GM12873 (cell line): ENCODE measurements around the gene STARD5.

Source experiments
- TF ChIP-seq, protein P1 (sequence below): IDR thresholded peaks from 2 replicates; pipeline ENCODE4 v1.5.1; 2012; ENCODE audit warnings: low read depth, mild to moderate bottlenecking, moderate library complexity, low read length, control low read depth; ENCODE audit not compliant: insufficient read depth; ENCODE audit errors: missing control alignments

Gene STARD5

DNA sequence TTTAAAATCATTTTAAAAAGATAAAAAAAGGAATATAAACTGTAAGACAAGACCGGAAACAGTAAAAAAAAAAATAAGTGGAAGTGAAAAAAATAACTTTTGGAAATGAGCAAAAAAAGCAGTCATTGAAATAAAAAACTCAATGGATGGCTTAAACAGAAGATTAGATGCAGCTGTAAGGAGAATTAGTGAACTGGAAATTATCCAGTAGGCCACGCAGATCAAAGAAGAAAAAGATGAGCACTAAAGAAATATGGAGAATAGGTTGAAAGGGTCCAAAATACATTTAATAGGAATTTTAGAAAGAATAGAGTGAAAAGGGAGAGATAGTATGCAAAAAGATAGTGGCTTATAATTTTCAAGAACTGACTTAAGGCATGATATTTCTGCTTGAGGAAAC is 47.0 kb downstream of the STARD5 start:
- TF ChIP-seq, protein P1, sequence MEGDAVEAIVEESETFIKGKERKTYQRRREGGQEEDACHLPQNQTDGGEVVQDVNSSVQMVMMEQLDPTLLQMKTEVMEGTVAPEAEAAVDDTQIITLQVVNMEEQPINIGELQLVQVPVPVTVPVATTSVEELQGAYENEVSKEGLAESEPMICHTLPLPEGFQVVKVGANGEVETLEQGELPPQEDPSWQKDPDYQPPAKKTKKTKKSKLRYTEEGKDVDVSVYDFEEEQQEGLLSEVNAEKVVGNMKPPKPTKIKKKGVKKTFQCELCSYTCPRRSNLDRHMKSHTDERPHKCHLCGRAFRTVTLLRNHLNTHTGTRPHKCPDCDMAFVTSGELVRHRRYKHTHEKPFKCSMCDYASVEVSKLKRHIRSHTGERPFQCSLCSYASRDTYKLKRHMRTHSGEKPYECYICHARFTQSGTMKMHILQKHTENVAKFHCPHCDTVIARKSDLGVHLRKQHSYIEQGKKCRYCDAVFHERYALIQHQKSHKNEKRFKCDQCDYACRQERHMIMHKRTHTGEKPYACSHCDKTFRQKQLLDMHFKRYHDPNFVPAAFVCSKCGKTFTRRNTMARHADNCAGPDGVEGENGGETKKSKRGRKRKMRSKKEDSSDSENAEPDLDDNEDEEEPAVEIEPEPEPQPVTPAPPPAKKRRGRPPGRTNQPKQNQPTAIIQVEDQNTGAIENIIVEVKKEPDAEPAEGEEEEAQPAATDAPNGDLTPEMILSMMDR: no peak

DNA sequence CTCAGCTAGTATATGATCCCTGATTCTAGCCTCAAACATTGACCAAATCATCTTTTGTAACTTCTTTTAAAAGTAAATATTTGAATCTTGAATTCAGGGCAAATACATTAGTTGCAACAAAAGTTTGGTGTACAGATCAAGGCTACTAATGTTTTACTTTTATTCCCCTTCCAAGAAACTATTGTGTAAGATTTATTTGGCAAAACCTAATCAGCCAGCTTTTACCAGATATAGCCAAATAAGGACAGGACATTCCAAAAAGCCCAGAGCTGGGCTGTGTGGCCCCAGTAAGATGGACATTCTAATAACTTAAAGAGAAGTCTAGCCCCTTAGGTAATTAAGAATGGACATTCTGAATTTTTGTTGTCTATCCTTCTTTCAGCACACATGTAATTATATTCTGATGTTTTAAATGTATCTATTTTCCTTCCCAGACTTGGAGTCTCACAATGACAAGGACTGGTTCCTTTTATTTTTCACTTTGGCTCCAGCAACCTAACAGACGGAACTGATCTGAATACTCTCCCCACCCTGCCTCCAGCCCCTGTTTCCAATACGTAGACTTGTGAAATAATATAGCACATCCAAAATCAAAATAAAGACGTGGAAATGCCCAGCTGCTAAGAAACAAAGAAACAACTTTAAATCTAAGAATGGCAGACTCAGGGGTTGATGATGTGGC is 48.1 kb downstream of the STARD5 start:
- TF ChIP-seq, protein P1: no peak

DNA sequence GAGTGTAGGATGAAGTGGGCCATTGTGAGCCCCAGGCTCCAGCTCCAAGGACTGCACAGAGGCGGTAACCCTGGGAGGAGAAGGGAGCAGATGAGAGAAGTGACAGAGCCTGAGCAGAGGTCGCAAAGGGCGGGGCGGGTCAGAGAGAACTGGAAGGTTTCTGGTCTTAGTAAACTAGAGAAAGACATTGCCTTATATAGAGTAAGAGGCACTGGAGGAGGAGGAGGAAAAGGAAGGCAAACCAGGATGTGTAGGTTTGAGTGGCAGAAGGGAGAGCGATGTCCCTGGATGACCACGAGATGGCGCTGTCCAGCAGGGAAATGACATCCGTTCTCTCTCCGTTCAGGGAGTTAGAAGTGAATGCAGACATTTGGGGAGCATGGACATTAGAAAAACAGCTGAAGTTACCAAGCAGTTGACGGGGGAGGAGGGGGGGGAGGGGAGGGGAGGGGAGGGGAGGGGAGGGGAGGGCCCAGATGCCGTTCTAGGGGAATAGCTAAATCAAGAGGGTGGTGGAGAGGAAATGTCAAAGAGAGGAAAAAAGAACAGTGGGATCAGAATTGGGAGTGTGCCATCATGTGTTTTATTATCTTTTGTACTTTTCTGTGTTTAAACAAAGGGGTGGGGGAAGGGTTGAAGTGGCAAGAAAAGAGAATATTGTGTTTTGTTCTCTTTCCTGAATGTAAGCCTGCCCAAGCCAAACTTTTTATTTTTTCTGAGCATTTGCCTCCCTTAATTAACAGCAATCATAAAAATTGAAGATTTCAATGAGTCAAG is 48.8 kb downstream of the STARD5 start:
- TF ChIP-seq, protein P1: peak; percentile 95

DNA sequence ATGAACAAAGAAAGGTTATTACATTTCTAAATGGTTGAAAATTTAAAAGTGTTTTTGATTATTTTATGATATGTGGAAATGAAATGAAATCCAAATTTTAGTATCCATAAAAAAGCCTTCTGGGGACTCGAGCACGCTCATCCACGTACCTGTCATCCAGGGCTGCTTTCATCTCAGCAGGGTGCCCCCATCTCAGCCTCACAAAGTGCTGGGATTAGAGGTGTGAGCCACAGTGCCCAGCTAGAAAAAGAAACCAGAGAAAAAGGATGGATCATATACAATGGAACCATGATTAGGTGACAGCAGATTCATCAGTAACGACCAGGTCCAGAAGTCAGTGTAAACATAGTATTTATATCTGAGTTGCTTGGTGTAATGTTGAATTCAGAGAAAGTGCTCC is 49.7 kb downstream of the STARD5 start:
- TF ChIP-seq, protein P1: no peak

DNA sequence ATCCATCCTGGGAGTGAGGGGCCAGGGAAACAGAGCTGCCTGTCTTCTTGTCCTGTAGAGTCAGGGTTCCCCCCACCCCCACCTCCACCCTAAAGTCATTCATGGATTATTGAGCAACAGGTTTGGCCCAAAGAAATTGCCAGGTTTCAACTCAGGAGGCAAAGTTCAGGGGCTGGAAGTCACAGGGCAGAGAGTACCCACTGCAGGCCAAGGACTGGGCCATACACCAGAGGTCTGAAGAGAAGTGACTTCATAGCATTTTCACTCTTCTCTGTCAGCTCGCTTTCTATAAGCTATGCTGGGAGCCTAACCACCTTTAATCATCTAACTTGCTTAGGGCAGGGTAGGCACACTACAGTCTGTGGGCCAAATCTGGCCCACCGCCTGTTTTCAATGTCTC is 50.1 kb downstream of the STARD5 start:
- TF ChIP-seq, protein P1: no peak

DNA sequence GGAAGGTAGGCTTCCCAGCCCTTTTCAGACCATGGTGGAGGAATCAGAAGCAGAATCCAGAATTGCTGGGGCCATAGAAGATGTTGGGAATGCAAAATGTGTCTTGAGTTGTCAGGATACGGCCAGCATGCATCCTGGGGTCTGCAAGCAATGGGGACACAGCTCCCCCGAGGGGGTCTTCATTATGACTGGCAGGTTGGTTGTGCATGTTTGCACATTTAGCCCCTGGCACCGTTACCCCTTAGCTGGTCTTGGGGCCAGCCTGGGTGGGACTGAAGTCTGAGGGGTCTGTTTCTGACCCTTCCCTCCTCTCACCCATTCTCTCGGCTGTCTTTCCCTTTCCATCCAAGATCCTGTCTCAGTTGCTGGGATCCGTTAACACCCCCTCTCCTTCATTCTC is 50.7 kb downstream of the STARD5 start:
- TF ChIP-seq, protein P1: no peak

DNA sequence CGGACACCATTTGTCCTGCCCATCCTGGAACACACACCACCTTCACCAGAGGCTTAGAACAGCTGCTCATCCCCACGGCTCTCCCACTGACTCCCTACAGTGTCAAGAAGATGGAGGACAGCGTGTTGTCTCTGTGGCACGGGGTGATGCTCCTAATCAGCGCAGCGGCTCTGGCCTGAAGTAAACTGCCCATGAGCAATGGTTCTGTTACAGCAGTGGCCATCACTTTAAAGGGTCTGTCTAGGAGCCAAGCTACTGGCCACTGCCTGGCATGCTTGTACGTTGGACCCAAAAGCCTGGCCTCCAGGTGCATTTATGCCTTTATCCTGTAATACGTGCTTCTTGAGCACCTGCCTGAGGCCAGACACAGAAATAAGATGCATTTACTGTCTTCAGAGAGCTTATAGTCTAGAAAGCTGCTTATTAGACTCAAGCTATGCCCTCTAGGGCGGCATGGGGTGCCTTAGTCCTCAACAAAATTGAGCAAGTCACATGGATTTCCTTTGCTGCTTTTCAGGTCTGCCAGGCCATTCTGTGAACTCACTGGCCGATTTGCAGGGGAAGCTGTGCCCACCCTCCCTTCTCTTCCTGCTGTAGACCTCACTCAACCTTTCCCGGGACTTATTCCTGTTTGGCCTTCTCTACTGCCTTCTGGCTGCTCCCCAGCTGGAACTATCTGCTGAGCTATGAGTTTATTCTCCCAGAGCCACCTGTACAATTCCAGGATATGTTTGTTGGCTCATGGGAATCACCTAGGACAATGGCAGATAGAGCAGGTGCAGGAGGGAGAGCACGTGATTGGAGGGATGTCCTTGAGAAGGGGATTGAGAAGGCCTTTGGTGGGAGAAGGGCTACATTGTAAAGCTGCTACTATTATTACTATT is 51.9 kb downstream of the STARD5 start:
- TF ChIP-seq, protein P1: no peak
